ENCODE measurements around the gene BBS9. TPM values are rescaled to one million over a fixed set of nuclear protein-coding genes. Genes with fewer than 3 reads are reported as not detected.

The BBS9 gene
- total RNA-seq, 1 experiment from 2014 or later: 26.4 TPM

DNA sequence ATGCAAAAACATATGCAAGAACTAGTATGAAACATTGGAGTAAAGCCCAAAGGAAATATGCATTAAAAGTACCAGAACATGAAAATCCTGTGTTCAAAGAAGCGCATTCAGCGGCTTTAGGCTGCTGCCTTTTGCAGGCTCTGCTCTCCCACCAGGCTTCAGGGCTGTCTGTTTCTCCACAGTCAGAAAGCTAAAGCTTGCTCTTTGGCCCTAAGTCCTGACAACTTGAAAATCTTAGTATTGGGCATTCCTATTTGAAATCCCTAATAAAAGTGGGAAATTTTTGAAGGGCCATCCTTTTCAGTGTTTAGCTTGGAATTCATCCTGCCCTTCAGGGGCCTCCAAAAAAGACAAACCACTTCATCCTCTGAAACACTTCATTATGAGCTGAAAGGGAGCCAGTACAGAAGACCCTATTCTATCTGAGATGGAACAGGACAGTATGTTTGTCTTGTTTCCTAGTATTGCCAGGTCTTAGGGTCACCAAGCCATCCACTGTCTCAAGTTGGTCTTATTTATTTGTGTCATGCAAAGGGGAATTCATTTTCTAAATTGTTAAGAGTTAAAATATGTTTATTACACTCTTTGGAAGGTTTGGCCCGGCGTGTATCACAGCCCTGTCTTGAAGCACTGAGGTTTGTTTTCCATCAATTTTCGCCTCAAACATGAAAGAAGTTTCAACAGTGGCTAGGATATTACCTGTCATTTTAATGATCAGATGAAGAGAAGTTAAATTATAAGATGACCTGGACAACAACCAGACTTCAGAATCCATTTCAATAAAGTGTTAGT, 449.7 kb downstream of the BBS9 start:
- H2BK12ac ChIP-seq (ENCODE audit: insufficient read length, low read depth, low read length): no peak overlapping the region
- H3K14ac ChIP-seq (ENCODE audit: insufficient read depth, low read length): no peak overlapping the region
- Mint-ChIP-seq H3K27me3 (ENCODE audit: low read depth) (no peaks in the 10 kb centered on the region), H3K36me3 (ENCODE audit: insufficient read depth in 1 of 3, low read depth in 3 of 3) (peaks cover 0 to 5% (median 0%) of the 10 kb centered on the region in 3 experiments; a peak in 2 of 7 replicates), H3K27ac (no peak overlapping the region; a peak in 1 of 7 replicates), H3K4me3 (no peak overlapping the region), H3K9me3 (peaks cover 3 to 6% of the 10 kb centered on the region in 2 experiments; a peak in 3 of 5 replicates), H3K4me1 (no peaks in the 10 kb centered on the region)
- H4K20me1 ChIP-seq (ENCODE audit: control insufficient read depth, insufficient read depth, insufficient read length): no peaks in the 10 kb centered on the region
- no peaks in the 10 kb centered on the region for H3K4me1 ChIP-seq (ENCODE audit: insufficient read depth, low read length)
- no peak overlapping the region for H4K8ac ChIP-seq (replicated peaks; ENCODE audit: insufficient read length, low read depth, low read length)
- H3K23ac ChIP-seq (ENCODE audit: insufficient read length, low read depth, low read length): no peak overlapping the region
- no peak for TF ChIP-seq CTCF (conservative IDR thresholded peaks at IDR 0.05)
- no peak overlapping the region for H4K91ac ChIP-seq (ENCODE audit: insufficient read length, low read depth, low read length)
- no peak overlapping the region for H3T11ph ChIP-seq (ENCODE audit: low read length)
- H3K18ac ChIP-seq (ENCODE audit: insufficient read length, low read depth, low read length): no peak overlapping the region
- H2BK5ac ChIP-seq (ENCODE audit: insufficient read length, low read length): no peak overlapping the region
- H3K79me1 ChIP-seq (ENCODE audit: insufficient read depth, low read depth, low read length, poor library complexity, severe bottlenecking): no peaks in the 10 kb centered on the region
- no peak overlapping the region for H4K5ac ChIP-seq (ENCODE audit: insufficient read length, low read depth, low read length)
- no peaks in the 10 kb centered on the region for H3K79me2 ChIP-seq (ENCODE audit: insufficient read depth, low read length)
- no peaks in the 10 kb centered on the region for H3K27me3 ChIP-seq (ENCODE audit: insufficient read depth, low read length)
- H3K23me2 ChIP-seq (ENCODE audit: insufficient read length, low read depth, low read length, poor library complexity, severe bottlenecking): no peaks in the 10 kb centered on the region
- no CpG with 5 or more reads among the region's 5 CpGs for WGBS (ENCODE audit: extremely low coverage, insufficient read length, low lambda C conversion rate)
- H2BK15ac ChIP-seq (ENCODE audit: low read depth, low read length): no peak overlapping the region
- no peak overlapping the region for H3K56ac ChIP-seq (ENCODE audit: insufficient read length, low read depth, low read length)
- no peak overlapping the region for H2BK20ac ChIP-seq (ENCODE audit: low read depth, low read length, poor library complexity, severe bottlenecking)
- no peak overlapping the region for H3K4me2 ChIP-seq (ENCODE audit: insufficient read depth, insufficient read length, low read length)
- no peak overlapping the region for H3K9ac ChIP-seq (ENCODE audit: extremely low read depth, insufficient read length, low read length)
- DNase-seq: no peak
- H2AK5ac ChIP-seq (ENCODE audit: insufficient read length, low read length): no peak overlapping the region
- no peak overlapping the region for H3K4ac ChIP-seq (ENCODE audit: low read depth, low read length)
- no peak overlapping the region for H2AFZ ChIP-seq (ENCODE audit: low read length)
- H3K9me3 ChIP-seq (ENCODE audit: control insufficient read depth, low read depth, low read length): no peaks in the 10 kb centered on the region
- no peak overlapping the region for H3K27ac ChIP-seq (ENCODE audit: insufficient read length, low read depth, low read length)
- no peak overlapping the region for H2BK120ac ChIP-seq (ENCODE audit: low read depth, low read length, poor library complexity, severe bottlenecking)
